WI38 (cell line): Measurements from ENCODE around the gene DLST.

ENCODE experiments used
- H3K4me3 ChIP-seq: 2 replicates; pipeline ENCODE4 v1.5.1; 2011; ENCODE audit warnings: low read depth, mild to moderate bottlenecking, control low read depth, low read length
- CTCF ChIP-seq: IDR thresholded peaks from 2 replicates; pipeline ENCODE4 v1.5.1; 2012; ENCODE audit warnings: low read depth, mild to moderate bottlenecking, control low read depth, low read length

The DLST gene

DNA sequence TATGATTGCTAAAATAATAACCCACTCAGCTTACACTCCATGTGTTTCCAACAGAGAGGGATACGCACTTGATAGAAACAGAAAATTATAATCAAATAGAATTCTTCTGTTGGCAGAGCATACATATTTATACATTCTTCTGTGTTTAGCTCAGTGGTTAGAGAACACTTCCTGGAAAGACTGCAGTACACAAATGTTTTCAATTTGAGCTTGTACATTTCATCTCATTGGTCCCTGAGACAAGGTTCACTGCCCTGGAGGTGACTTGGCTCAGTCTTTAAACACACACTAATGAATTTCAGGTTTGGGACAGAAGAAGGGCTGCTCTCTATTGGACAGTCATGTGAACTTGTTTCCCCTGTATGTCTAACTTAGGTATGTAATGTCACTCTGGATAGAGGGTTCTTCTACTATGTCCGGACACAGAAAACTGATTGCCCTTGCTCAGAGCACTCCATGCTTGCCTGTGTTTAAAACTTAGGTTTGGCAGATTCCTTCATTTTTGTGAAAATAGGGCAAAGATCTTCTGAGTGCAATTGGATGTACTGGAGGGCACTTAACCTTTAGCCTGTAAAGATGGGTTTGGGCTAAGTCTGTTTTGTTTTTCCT is 28.7 kb upstream of the DLST start:
- no peak for TF ChIP-seq CTCF
- H3K4me3 ChIP-seq = no peak overlapping the region

GRCh38 chr14:74853581-74853980 is 28.1 kb upstream of the DLST start:
- no peak overlapping the region for H3K4me3 ChIP-seq

GRCh38 chr14:74855021-74855420 is 26.7 kb upstream of the DLST start:
- H3K4me3 ChIP-seq = no peak overlapping the region
- TF ChIP-seq CTCF = no peak

More at GRCh38 chr14:74853581-74853980, 28.1 kb upstream of the DLST start:
- no peak for TF ChIP-seq CTCF

- no peak for TF ChIP-seq CTCF
- H3K4me3 ChIP-seq = no peak overlapping the region
Observed at GRCh38 chr14:74855945-74856344, 25.8 kb upstream of the DLST start.

- TF ChIP-seq CTCF = no peak
- H3K4me3 ChIP-seq = no peak overlapping the region
Observed at GRCh38 chr14:74856366-74856765, 25.4 kb upstream of the DLST start.

DNA sequence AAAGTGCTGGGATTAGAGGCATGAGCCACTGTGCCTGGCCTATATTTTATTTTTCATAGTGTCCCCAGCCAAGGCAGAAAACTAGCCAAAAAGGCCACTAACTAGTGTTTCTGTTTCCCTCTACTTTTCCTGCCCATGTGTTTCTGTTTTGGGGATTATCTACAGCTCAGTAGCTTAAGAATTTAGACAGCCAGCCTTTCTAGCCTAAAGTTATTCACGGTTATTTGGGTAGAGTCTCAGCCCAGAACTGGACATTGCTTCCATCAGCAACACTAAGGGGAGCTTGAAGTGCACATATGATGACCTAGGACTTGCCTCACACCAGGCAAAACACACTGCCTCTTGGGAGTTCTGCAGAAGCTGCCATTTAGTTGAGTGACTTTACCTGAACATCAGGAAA is 23.7 kb upstream of the DLST start:
- TF ChIP-seq CTCF = no peak
- H3K4me3 ChIP-seq = no peak overlapping the region

GRCh38 chr14:74859757-74860552 is 21.8 kb upstream of the DLST start:
- no peak for TF ChIP-seq CTCF
- H3K4me3 ChIP-seq = no peak overlapping the region
